Tongue (tissue), 2 donors: Measurements from ENCODE around the gene CACNA2D3. TPM values are rescaled to one million over a fixed set of nuclear protein-coding genes. Genes with fewer than 3 reads are reported as not detected.
"Not testable (repeated sequence)": the region's sequence is repeated elsewhere in the genome, so short reads cannot be mapped to it uniquely, and the experiment has no call there.

Experiments
- DNase-seq: peaks from one replicate; pipeline ENCODE4 v3.0.0-alpha.2; 2015
- total RNA-seq: library from RNA; depleted of rRNA; stranded (reverse); fragments of >200 nt; gene quantifications from one replicate; pipeline ENCODE4 v1.2.3, GENCODE V29; 2014

The CACNA2D3 gene
- total RNA-seq, 1 donor from 2014 or later = 2.5 TPM

GRCh38 chr3:54376142-54376807 is 253.9 kb downstream of the CACNA2D3 start:
- no peak for DNase-seq

GRCh38 chr3:54376939-54377578 is 254.7 kb downstream of the CACNA2D3 start:
- peak; percentile 62 for DNase-seq

- no peak for DNase-seq
Observed at GRCh38 chr3:54378184-54378583, 255.8 kb downstream of the CACNA2D3 start.

- DNase-seq = no peak
Observed at GRCh38 chr3:54384279-54384678, 261.9 kb downstream of the CACNA2D3 start.

GRCh38 chr3:54390582-54390981 is 268.2 kb downstream of the CACNA2D3 start:
- DNase-seq = no peak

- DNase-seq = no peak
Observed at GRCh38 chr3:54393150-54393549, 270.8 kb downstream of the CACNA2D3 start.

- no peak for DNase-seq
Observed at GRCh38 chr3:54408328-54408727, 286.0 kb downstream of the CACNA2D3 start.

- no peak for DNase-seq
Observed at GRCh38 chr3:54421943-54422342, 299.6 kb downstream of the CACNA2D3 start.

GRCh38 chr3:54424292-54424691 is 301.9 kb downstream of the CACNA2D3 start:
- DNase-seq = no peak

- no peak for DNase-seq
Observed at GRCh38 chr3:54426381-54426780, 304.0 kb downstream of the CACNA2D3 start.

- DNase-seq = no peak
Observed at GRCh38 chr3:54427501-54427900, 305.1 kb downstream of the CACNA2D3 start.

GRCh38 chr3:54427941-54428871 is 305.9 kb downstream of the CACNA2D3 start:
- peak; percentile 93 for DNase-seq

GRCh38 chr3:54432975-54433374 is 310.6 kb downstream of the CACNA2D3 start:
- DNase-seq = no peak

GRCh38 chr3:54433846-54434245 is 311.5 kb downstream of the CACNA2D3 start:
- DNase-seq = no peak

- DNase-seq = no peak
Observed at GRCh38 chr3:54434756-54435155, 312.4 kb downstream of the CACNA2D3 start.

- no peak for DNase-seq
Observed at GRCh38 chr3:54437271-54437670, 314.9 kb downstream of the CACNA2D3 start.

GRCh38 chr3:54443561-54444161 is 321.3 kb downstream of the CACNA2D3 start:
- peak; percentile 59 for DNase-seq

GRCh38 chr3:54445630-54446029 is 323.3 kb downstream of the CACNA2D3 start:
- no peak for DNase-seq

GRCh38 chr3:54447427-54447826 is 325.1 kb downstream of the CACNA2D3 start:
- peak; percentile 35 for DNase-seq

GRCh38 chr3:54454806-54455205 is 332.5 kb downstream of the CACNA2D3 start:
- DNase-seq = no peak

- no peak for DNase-seq
Observed at GRCh38 chr3:54458357-54458756, 336.0 kb downstream of the CACNA2D3 start.

- DNase-seq = not testable (repeated sequence)
Observed at GRCh38 chr3:54464554-54464953, 342.2 kb downstream of the CACNA2D3 start.

- no peak for DNase-seq
Observed at GRCh38 chr3:54476891-54477290, 354.5 kb downstream of the CACNA2D3 start.
